Measurements from ENCODE around the gene ESR1. TPM values are rescaled to one million over a fixed set of nuclear protein-coding genes. Genes with fewer than 3 reads are reported as not detected.
A peak's percentile ranks its signal among the peaks of the same experiment; 100 is the strongest.

ESR1 gene
- polyA plus RNA-seq, 3 donors: 0.12 to 0.24 (median 0.23) TPM

GRCh38 chr6:151992091-151992490 is 184.6 kb downstream of the ESR1 start:
- H3K4me1 ChIP-seq (ENCODE audit: control insufficient read depth in 1 of 2, insufficient read depth in 2 of 2, low read length in 2 of 2): peaks cover 9% of the 10 kb centered on the region in 2 donors
- H2AFZ ChIP-seq (ENCODE audit: insufficient read depth, low read depth, low read length, poor library complexity, severe bottlenecking): no peak overlapping the region
- Mint-ChIP-seq H3K27ac (peak overlapping the region in 1 of 7 donors; percentile 1), H3K27me3 (ENCODE audit: low read depth in 3 of 3) (no peaks in the 10 kb centered on the region), H3K4me1 (peaks cover 12% of the 10 kb centered on the region), H3K9me3 (peaks cover 0 to 6% (median 1%) of the 10 kb centered on the region in 7 donors), H3K4me3 (no peak overlapping the region), H3K36me3 (no peaks in the 10 kb centered on the region)
- no peaks in the 10 kb centered on the region for H3K27me3 ChIP-seq (ENCODE audit: control insufficient read depth in 2 of 2, insufficient read depth in 2 of 2, low read length in 2 of 2)
- H3K4me2 ChIP-seq (replicated peaks; ENCODE audit: extremely low read depth, low read length, poor library complexity, severe bottlenecking): no peak overlapping the region
- TF ChIP-seq, protein P1, sequence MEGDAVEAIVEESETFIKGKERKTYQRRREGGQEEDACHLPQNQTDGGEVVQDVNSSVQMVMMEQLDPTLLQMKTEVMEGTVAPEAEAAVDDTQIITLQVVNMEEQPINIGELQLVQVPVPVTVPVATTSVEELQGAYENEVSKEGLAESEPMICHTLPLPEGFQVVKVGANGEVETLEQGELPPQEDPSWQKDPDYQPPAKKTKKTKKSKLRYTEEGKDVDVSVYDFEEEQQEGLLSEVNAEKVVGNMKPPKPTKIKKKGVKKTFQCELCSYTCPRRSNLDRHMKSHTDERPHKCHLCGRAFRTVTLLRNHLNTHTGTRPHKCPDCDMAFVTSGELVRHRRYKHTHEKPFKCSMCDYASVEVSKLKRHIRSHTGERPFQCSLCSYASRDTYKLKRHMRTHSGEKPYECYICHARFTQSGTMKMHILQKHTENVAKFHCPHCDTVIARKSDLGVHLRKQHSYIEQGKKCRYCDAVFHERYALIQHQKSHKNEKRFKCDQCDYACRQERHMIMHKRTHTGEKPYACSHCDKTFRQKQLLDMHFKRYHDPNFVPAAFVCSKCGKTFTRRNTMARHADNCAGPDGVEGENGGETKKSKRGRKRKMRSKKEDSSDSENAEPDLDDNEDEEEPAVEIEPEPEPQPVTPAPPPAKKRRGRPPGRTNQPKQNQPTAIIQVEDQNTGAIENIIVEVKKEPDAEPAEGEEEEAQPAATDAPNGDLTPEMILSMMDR (IDR thresholded peaks at IDR 0.05): no peak
- DNase-seq: peak in 1 of 3 donors; percentile 23
- no peaks in the 10 kb centered on the region for H4K20me1 ChIP-seq (ENCODE audit: insufficient read depth, low read length)
- intact Hi-C loops (cut with micrococcal nuclease): no loop called here
- no peaks in the 10 kb centered on the region for H3K79me2 ChIP-seq (ENCODE audit: insufficient read depth, low read length)
- no peaks in the 10 kb centered on the region for H3K36me3 ChIP-seq (replicated peaks in 1 of 2; ENCODE audit: control insufficient read depth in 1 of 2, insufficient read depth in 2 of 2, low read length in 2 of 2)
- no peaks in the 10 kb centered on the region for H3K9me3 ChIP-seq (replicated peaks in 1 of 2; ENCODE audit: control insufficient read depth in 1 of 2, insufficient read depth in 1 of 2, low read length in 2 of 2)
- H3K9ac ChIP-seq (ENCODE audit: insufficient read depth, low read length, poor library complexity, severe bottlenecking): no peak overlapping the region
- 33% methylated on average over 1 of the region's 5 CpGs for WGBS (ENCODE audit: insufficient coverage)
- no peak overlapping the region for H3K4me3 ChIP-seq (replicated peaks in 1 of 3; ENCODE audit: low read depth in 2 of 3, low read length in 3 of 3)
- H3K27ac ChIP-seq (ENCODE audit: low read depth in 1 of 2, low read length in 2 of 2): no peak overlapping the region

DNA sequence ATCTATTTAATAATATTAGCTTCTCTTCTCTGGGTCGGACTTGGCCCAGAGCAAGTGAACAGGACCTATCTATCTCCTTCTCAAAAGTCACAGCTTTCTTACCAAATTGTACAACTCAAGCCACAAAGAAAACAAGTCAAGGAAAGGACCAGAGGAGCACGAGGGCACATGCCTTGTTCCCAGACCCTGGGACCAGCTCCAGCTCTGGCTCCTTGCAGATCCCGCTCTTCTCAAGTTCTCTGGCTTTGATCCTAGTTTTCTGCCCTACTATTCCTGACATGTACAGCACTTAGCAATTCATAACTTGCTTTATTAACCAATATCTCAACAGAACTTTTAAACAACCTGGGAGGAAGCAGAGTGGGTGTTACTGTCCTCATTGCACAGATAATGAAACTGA is 185.9 kb downstream of the ESR1 start:
- Mint-ChIP-seq H3K9me3 (peaks cover 0 to 5% (median 1%) of the 10 kb centered on the region in 7 donors), H3K27me3 (ENCODE audit: low read depth in 3 of 3) (no peaks in the 10 kb centered on the region), H3K36me3 (no peaks in the 10 kb centered on the region), H3K4me1 (peaks cover 12% of the 10 kb centered on the region), H3K27ac (no peak overlapping the region), H3K4me3 (no peak overlapping the region)
- no peaks in the 10 kb centered on the region for H3K27me3 ChIP-seq (ENCODE audit: control insufficient read depth in 2 of 2, insufficient read depth in 2 of 2, low read length in 2 of 2)
- no peak for DNase-seq
- peaks cover 9% of the 10 kb centered on the region in 2 donors for H3K4me1 ChIP-seq (ENCODE audit: control insufficient read depth in 1 of 2, insufficient read depth in 2 of 2, low read length in 2 of 2)
- TF ChIP-seq, protein P1 (IDR thresholded peaks at IDR 0.05): no peak
- WGBS (ENCODE audit: insufficient coverage): 100% methylated on average over 3 of the region's 3 CpGs
- H3K9me3 ChIP-seq (replicated peaks in 1 of 2; ENCODE audit: control insufficient read depth in 1 of 2, insufficient read depth in 1 of 2, low read length in 2 of 2): no peaks in the 10 kb centered on the region
- H3K4me2 ChIP-seq (replicated peaks; ENCODE audit: extremely low read depth, low read length, poor library complexity, severe bottlenecking): no peak overlapping the region
- no peak overlapping the region for H3K27ac ChIP-seq (ENCODE audit: low read depth in 1 of 2, low read length in 2 of 2)
- H4K20me1 ChIP-seq (ENCODE audit: insufficient read depth, low read length): no peaks in the 10 kb centered on the region
- H3K36me3 ChIP-seq (replicated peaks in 1 of 2; ENCODE audit: control insufficient read depth in 1 of 2, insufficient read depth in 2 of 2, low read length in 2 of 2): no peaks in the 10 kb centered on the region
- H2AFZ ChIP-seq (ENCODE audit: insufficient read depth, low read depth, low read length, poor library complexity, severe bottlenecking): no peak overlapping the region
- H3K4me3 ChIP-seq (replicated peaks in 1 of 3; ENCODE audit: low read depth in 2 of 3, low read length in 3 of 3): no peak overlapping the region
- no peaks in the 10 kb centered on the region for H3K79me2 ChIP-seq (ENCODE audit: insufficient read depth, low read length)
- intact Hi-C loops (cut with micrococcal nuclease): no loop called here
- no peak overlapping the region for H3K9ac ChIP-seq (ENCODE audit: insufficient read depth, low read length, poor library complexity, severe bottlenecking)

Measured in CD14-positive monocyte (primary cell).